ENCODE data around the gene CAMTA1. TPM values are rescaled to one million over a fixed set of nuclear protein-coding genes. Genes with fewer than 3 reads are reported as not detected.

Gene CAMTA1
- total RNA-seq, 2 donors from 2014 or later = 55.3 to 69.5 TPM

GRCh38 chr1:7362947-7363346 is 577.7 kb downstream of the CAMTA1 start:
- no peak for DNase-seq
- H3K9me3 ChIP-seq (ENCODE audit: control insufficient read depth, low read length, poor library complexity, severe bottlenecking) = no peaks in the 10 kb centered on the region
- H3K4me1 Mint-ChIP-seq = no peaks in the 10 kb centered on the region
- no peaks in the 10 kb centered on the region for H3K36me3 Mint-ChIP-seq (ENCODE audit: low read depth)
- H3K27me3 Mint-ChIP-seq = peaks cover 10% of the 10 kb centered on the region
- no peak overlapping the region for H3K27ac Mint-ChIP-seq
- no peak overlapping the region for H3K4me3 Mint-ChIP-seq
- ATAC-seq = no peak

- Mint-ChIP-seq H3K27me3 (peaks cover 10% of the 10 kb centered on the region), H3K4me1 (no peaks in the 10 kb centered on the region), H3K27ac (no peak overlapping the region), H3K4me3 (no peak overlapping the region), H3K36me3 (ENCODE audit: low read depth) (no peaks in the 10 kb centered on the region)
- H3K9me3 ChIP-seq (ENCODE audit: control insufficient read depth, low read length, poor library complexity, severe bottlenecking) = no peaks in the 10 kb centered on the region
- no peak for DNase-seq
- no peak for ATAC-seq
Observed at GRCh38 chr1:7363450-7363849, 578.2 kb downstream of the CAMTA1 start.

GRCh38 chr1:7365706-7366105 is 580.5 kb downstream of the CAMTA1 start:
- Mint-ChIP-seq H3K36me3 (ENCODE audit: low read depth) (no peaks in the 10 kb centered on the region), H3K4me1 (no peaks in the 10 kb centered on the region), H3K27ac (no peak overlapping the region), H3K27me3 (peaks cover 9% of the 10 kb centered on the region), H3K4me3 (no peak overlapping the region)
- no peaks in the 10 kb centered on the region for H3K9me3 ChIP-seq (ENCODE audit: control insufficient read depth, low read length, poor library complexity, severe bottlenecking)
- ATAC-seq (no peak), DNase-seq (no peak)

DNA sequence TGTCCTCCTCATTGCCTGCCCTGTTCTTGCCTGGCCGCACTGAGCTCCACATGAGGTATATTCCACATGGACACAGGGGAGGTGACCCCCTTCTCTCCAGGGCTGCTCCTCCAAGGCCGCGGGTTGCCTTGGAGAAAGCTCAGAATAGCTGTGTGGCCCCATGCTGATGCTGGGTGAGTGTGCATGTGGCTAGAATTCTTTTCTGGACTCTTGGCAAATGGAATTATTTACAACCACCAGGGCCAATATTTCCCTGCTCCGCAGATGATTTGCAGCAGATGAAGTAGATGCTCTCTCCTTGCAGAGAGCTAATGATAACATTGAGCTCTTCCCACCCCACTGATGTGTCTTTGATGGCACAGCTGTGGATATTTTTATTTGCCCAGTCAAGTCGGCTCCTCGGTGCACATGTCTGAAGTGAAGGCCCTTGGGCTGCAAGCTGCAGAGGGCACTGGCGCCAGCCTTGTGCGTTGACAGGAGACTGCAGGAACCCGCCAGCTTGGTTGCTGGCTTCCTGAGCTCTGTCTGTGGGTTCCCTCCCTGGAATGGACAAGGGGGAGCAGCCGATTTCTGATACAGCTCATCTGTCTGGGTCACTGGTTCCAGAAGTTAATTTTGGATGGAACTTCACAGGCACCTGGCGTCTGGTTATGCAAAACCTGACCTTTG is 581.2 kb downstream of the CAMTA1 start:
- H3K27ac Mint-ChIP-seq = no peak overlapping the region

DNA sequence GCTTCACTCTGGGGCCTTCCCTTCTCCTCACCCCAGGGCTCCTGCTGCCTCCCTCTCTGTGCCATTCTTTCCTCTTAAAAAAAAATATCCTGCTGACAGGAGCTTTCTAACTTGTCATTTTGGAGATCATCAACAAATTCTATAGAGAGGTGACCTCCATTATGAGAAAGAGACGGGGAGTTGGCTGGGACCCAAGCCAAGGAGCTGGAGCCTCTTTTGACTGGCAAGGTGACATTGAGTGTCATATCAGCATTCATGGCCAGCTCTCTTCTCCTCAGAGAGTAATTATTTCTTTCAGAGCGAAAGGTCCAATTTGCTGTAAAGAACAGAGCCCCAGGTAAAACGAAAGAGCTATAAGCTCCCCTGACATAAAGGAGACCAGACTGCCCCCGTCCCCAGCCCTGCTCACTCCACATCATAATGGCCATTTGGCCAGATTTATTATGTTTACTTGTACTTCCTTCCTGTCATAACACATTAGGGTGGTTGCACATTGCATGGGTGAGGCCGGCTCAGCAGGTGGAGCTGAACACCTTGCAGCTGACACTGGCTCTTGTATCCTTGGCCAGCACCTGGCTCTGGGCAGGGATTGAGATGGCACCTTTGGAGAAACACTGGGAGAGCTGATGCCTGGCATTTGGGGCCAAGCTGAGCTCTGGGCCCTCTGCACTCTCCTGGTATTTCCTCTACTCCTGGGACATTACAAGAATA is 581.9 kb downstream of the CAMTA1 start:
- Mint-ChIP-seq H3K4me3 (no peak overlapping the region), H3K36me3 (ENCODE audit: low read depth) (no peaks in the 10 kb centered on the region), H3K27me3 (peaks cover 9% of the 10 kb centered on the region), H3K27ac (no peak overlapping the region), H3K4me1 (no peaks in the 10 kb centered on the region)
- ATAC-seq (no peak), DNase-seq (no peak)
- no peaks in the 10 kb centered on the region for H3K9me3 ChIP-seq (ENCODE audit: control insufficient read depth, low read length, poor library complexity, severe bottlenecking)

More for the DNA sequence above, 581.2 kb downstream of the CAMTA1 start:
- DNase-seq (no peak), ATAC-seq (no peak)
- Mint-ChIP-seq H3K4me1 (no peaks in the 10 kb centered on the region), H3K27me3 (peaks cover 9% of the 10 kb centered on the region), H3K36me3 (ENCODE audit: low read depth) (no peaks in the 10 kb centered on the region), H3K4me3 (no peak overlapping the region)
- H3K9me3 ChIP-seq (ENCODE audit: control insufficient read depth, low read length, poor library complexity, severe bottlenecking) = no peaks in the 10 kb centered on the region

GRCh38 chr1:7369866-7370265 is 584.6 kb downstream of the CAMTA1 start:
- Mint-ChIP-seq H3K27me3 (peaks cover 15% of the 10 kb centered on the region), H3K4me1 (no peaks in the 10 kb centered on the region), H3K4me3 (no peak overlapping the region), H3K27ac (no peak overlapping the region), H3K36me3 (ENCODE audit: low read depth) (no peaks in the 10 kb centered on the region)
- DNase-seq (no peak), ATAC-seq (no peak)
- no peaks in the 10 kb centered on the region for H3K9me3 ChIP-seq (ENCODE audit: control insufficient read depth, low read length, poor library complexity, severe bottlenecking)

- H3K4me3 Mint-ChIP-seq = no peak overlapping the region
- DNase-seq = no peak
- no peak for ATAC-seq
- H3K27ac Mint-ChIP-seq = no peak overlapping the region
- no peaks in the 10 kb centered on the region for H3K9me3 ChIP-seq (ENCODE audit: control insufficient read depth, low read length, poor library complexity, severe bottlenecking)
- H3K27me3 Mint-ChIP-seq = peaks cover 21% of the 10 kb centered on the region
- H3K4me1 Mint-ChIP-seq = no peaks in the 10 kb centered on the region
- H3K36me3 Mint-ChIP-seq (ENCODE audit: low read depth) = no peaks in the 10 kb centered on the region
Observed at GRCh38 chr1:7371926-7372325, 586.7 kb downstream of the CAMTA1 start.

- H3K4me3 Mint-ChIP-seq = no peak overlapping the region
- H3K9me3 ChIP-seq (ENCODE audit: control insufficient read depth, low read length, poor library complexity, severe bottlenecking) = no peaks in the 10 kb centered on the region
- H3K27ac Mint-ChIP-seq = no peak overlapping the region
- no peaks in the 10 kb centered on the region for H3K4me1 Mint-ChIP-seq
- no peaks in the 10 kb centered on the region for H3K36me3 Mint-ChIP-seq (ENCODE audit: low read depth)
- peaks cover 21% of the 10 kb centered on the region for H3K27me3 Mint-ChIP-seq
- ATAC-seq = no peak
- no peak for DNase-seq
Observed at GRCh38 chr1:7372477-7373120, 587.3 kb downstream of the CAMTA1 start.

- no peak overlapping the region for H3K4me3 Mint-ChIP-seq
- H3K27ac Mint-ChIP-seq = no peak overlapping the region
- H3K36me3 Mint-ChIP-seq (ENCODE audit: low read depth) = no peaks in the 10 kb centered on the region
Observed at GRCh38 chr1:7373251-7373650, 588.0 kb downstream of the CAMTA1 start.

GRCh38 chr1:7373876-7374562 is 588.8 kb downstream of the CAMTA1 start:
- Mint-ChIP-seq H3K27me3 (peaks cover 27% of the 10 kb centered on the region), H3K4me1 (no peaks in the 10 kb centered on the region), H3K4me3 (no peak overlapping the region), H3K27ac (no peak overlapping the region), H3K36me3 (ENCODE audit: low read depth) (no peaks in the 10 kb centered on the region)
- DNase-seq (no peak), ATAC-seq (no peak)
- no peaks in the 10 kb centered on the region for H3K9me3 ChIP-seq (ENCODE audit: control insufficient read depth, low read length, poor library complexity, severe bottlenecking)

More at GRCh38 chr1:7373251-7373650, 588.0 kb downstream of the CAMTA1 start:
- Mint-ChIP-seq H3K4me1 (no peaks in the 10 kb centered on the region), H3K27me3 (peaks cover 27% of the 10 kb centered on the region)
- H3K9me3 ChIP-seq (ENCODE audit: control insufficient read depth, low read length, poor library complexity, severe bottlenecking) = no peaks in the 10 kb centered on the region
- ATAC-seq (no peak), DNase-seq (no peak)

- DNase-seq = no peak
- H3K4me1 Mint-ChIP-seq = no peaks in the 10 kb centered on the region
- no peak overlapping the region for H3K27ac Mint-ChIP-seq
- ATAC-seq = no peak
- no peaks in the 10 kb centered on the region for H3K36me3 Mint-ChIP-seq (ENCODE audit: low read depth)
- H3K27me3 Mint-ChIP-seq = peaks cover 30% of the 10 kb centered on the region
- no peaks in the 10 kb centered on the region for H3K9me3 ChIP-seq (ENCODE audit: control insufficient read depth, low read length, poor library complexity, severe bottlenecking)
- no peak overlapping the region for H3K4me3 Mint-ChIP-seq
Observed at GRCh38 chr1:7374563-7375160, 589.4 kb downstream of the CAMTA1 start.

- Mint-ChIP-seq H3K4me1 (no peaks in the 10 kb centered on the region), H3K4me3 (no peak overlapping the region), H3K27me3 (peaks cover 31% of the 10 kb centered on the region), H3K27ac (no peak overlapping the region), H3K36me3 (ENCODE audit: low read depth) (no peaks in the 10 kb centered on the region)
- DNase-seq (no peak), ATAC-seq (no peak)
- no peaks in the 10 kb centered on the region for H3K9me3 ChIP-seq (ENCODE audit: control insufficient read depth, low read length, poor library complexity, severe bottlenecking)
Observed at GRCh38 chr1:7375329-7375728, 590.1 kb downstream of the CAMTA1 start.
